CD14-positive monocyte (primary cell): ENCODE data around the gene SPATA12. TPM values are rescaled to one million over a fixed set of nuclear protein-coding genes. Genes with fewer than 3 reads are reported as not detected.

Experiments used
- DNase-seq, 3 donors: peaks; one replicate each; pipeline ENCODE4 v3.0.0-alpha.2; 2011 to 2022
- H2AFZ ChIP-seq: 2 replicates; pipeline ENCODE4 v1.6.0; 2012; ENCODE audit warnings: mild to moderate bottlenecking, low read depth, low read length, inconsistent platforms; ENCODE audit not compliant: insufficient read depth, poor library complexity, severe bottlenecking
- H3K27ac ChIP-seq, 2 donors: 1 replicate in 1 of 2; 2 replicates in 1 of 2; pipeline ENCODE4 v1.5.1; 2012 to 2013; ENCODE audit warnings: low read length in 2 of 2, control low read depth in 1 of 2, inconsistent platforms in 1 of 2, low read depth in 1 of 2, mild to moderate bottlenecking in 1 of 2
- H3K27me3 ChIP-seq, 2 donors: one replicate each; pipeline versions ENCODE4 v1.6.0 to v1.6.1; 2011 to 2013; ENCODE audit warnings: low read length in 2 of 2; ENCODE audit not compliant: control insufficient read depth in 2 of 2, insufficient read depth in 2 of 2
- H3K36me3 ChIP-seq, 2 donors: replicated peaks in 1 of 2; 1 replicate in 1 of 2; 2 replicates in 1 of 2; pipeline versions ENCODE4 v1.5.1 to v1.6.1; 2012 to 2013; ENCODE audit warnings: low read length in 2 of 2, control low read depth in 1 of 2, inconsistent platforms in 1 of 2, mild to moderate bottlenecking in 1 of 2; ENCODE audit not compliant: insufficient read depth in 2 of 2, control insufficient read depth in 1 of 2
- H3K4me1 ChIP-seq, 2 donors: 1 replicate in 1 of 2; 2 replicates in 1 of 2; pipeline versions ENCODE4 v1.5.1 to v1.6.1; 2012 to 2013; ENCODE audit warnings: low read length in 2 of 2, control low read depth in 1 of 2, inconsistent platforms in 1 of 2, mild to moderate bottlenecking in 1 of 2, moderate library complexity in 1 of 2; ENCODE audit not compliant: insufficient read depth in 2 of 2, control insufficient read depth in 1 of 2
- H3K4me2 ChIP-seq: replicated peaks from 2 replicates; pipeline ENCODE3; 2012; ENCODE audit warnings: low read length, moderate library complexity, mild to moderate bottlenecking; ENCODE audit not compliant: poor library complexity, severe bottlenecking; ENCODE audit errors: extremely low read depth
- H3K4me3 ChIP-seq, 3 experiments: fragments of 200-600 bp in 1 of 3; sonication (generic) in 1 of 3; replicated peaks in 1 of 3; 1 replicate in 2 of 3; 2 replicates in 1 of 3; pipeline ENCODE4 v1.5.1; 2011 to 2013; ENCODE audit warnings: low read length in 3 of 3, mild to moderate bottlenecking in 3 of 3, control low read depth in 2 of 3, low read depth in 2 of 3, inconsistent platforms in 1 of 3, moderate library complexity in 1 of 3
- H3K79me2 ChIP-seq: 2 replicates; pipeline ENCODE4 v1.6.0; 2012; ENCODE audit warnings: mild to moderate bottlenecking, control low read depth, inconsistent platforms, low read length, moderate library complexity; ENCODE audit not compliant: insufficient read depth
- H3K9ac ChIP-seq: 2 replicates; pipeline ENCODE4 v1.6.0; 2017; ENCODE audit warnings: low read length, mild to moderate bottlenecking; ENCODE audit not compliant: insufficient read depth, poor library complexity, severe bottlenecking
- H3K9me3 ChIP-seq, 2 donors: replicated peaks in 1 of 2; 1 replicate in 1 of 2; 2 replicates in 1 of 2; pipeline versions ENCODE4 v1.5.1 to v1.6.1; 2012 to 2013; ENCODE audit warnings: low read length in 2 of 2, control low read depth in 1 of 2; ENCODE audit not compliant: control insufficient read depth in 1 of 2, insufficient read depth in 1 of 2
- H4K20me1 ChIP-seq: 2 replicates; pipeline ENCODE4 v1.6.0; 2012; ENCODE audit warnings: mild to moderate bottlenecking, low read length, control low read depth, moderate library complexity; ENCODE audit not compliant: insufficient read depth
- H3K27ac Mint-ChIP-seq, 7 donors: one replicate each; pipeline ENCODE4 v1.8.0; 2020; ENCODE audit warnings: mild to moderate bottlenecking in 7 of 7, mixed read lengths in 7 of 7, moderate library complexity in 6 of 7, inconsistent platforms in 2 of 7
- H3K27me3 Mint-ChIP-seq, 3 donors: one replicate each; pipeline ENCODE4 v1.8.0; 2021 to 2022; ENCODE audit warnings: low read depth in 3 of 3, mild to moderate bottlenecking in 3 of 3, mixed read lengths in 3 of 3, moderate library complexity in 3 of 3, inconsistent platforms in 1 of 3
- H3K36me3 Mint-ChIP-seq, 2 donors: one replicate each; pipeline ENCODE4 v1.8.0; 2020; ENCODE audit warnings: mixed read lengths in 2 of 2, inconsistent platforms in 1 of 2, mild to moderate bottlenecking in 1 of 2
- H3K4me1 Mint-ChIP-seq: one replicate; pipeline ENCODE4 v1.8.0; 2020; ENCODE audit warnings: mild to moderate bottlenecking, mixed read lengths
- H3K4me3 Mint-ChIP-seq, 2 donors: one replicate each; pipeline ENCODE4 v1.8.0; 2020; ENCODE audit warnings: mild to moderate bottlenecking in 2 of 2, mixed read lengths in 2 of 2, moderate library complexity in 1 of 2
- H3K9me3 Mint-ChIP-seq, 7 donors: one replicate each; pipeline ENCODE4 v1.8.0; 2020 to 2022; ENCODE audit warnings: mixed read lengths in 7 of 7, mild to moderate bottlenecking in 6 of 7, moderate library complexity in 6 of 7, inconsistent platforms in 2 of 7
- CTCF ChIP-seq: fragments of 200-600 bp; IDR thresholded peaks from one replicate; pipeline ENCODE4 v1.8.0; 2022; ENCODE audit warnings: antibody characterized with exemption, mild to moderate bottlenecking
- WGBS: methylation state at CpG from one replicate; pipeline ENCODE4 v1.1.5; 2013; ENCODE audit warnings: missing lambda C conversion rate; ENCODE audit not compliant: insufficient coverage; 5-methylcytosine and 5-hydroxymethylcytosine counted together
- intact Hi-C, 2 donors: fragments of 100-400 bp; cut with micrococcal nuclease; formaldehyde crosslinking; loops; one replicate each; pipeline versions ENCODE4 v1.15.0 to v1.15.1; 2023
- polyA plus RNA-seq, 3 donors: library from polyadenylated mRNA; depleted of rRNA in 1 of 3; unstranded in 2 of 3; stranded (reverse) in 1 of 3; fragments of 300-500 nt in 2 of 3; fragments of >200 nt in 1 of 3; fragmentation: Illumina TruSeq in 2 of 3; gene quantifications; 1 replicate in 2 of 3; 2 replicates in 1 of 3; pipeline ENCODE4 v1.2.3, GENCODE V29; 2012 to 2021

Gene SPATA12
- polyA plus RNA-seq, 3 donors: 0.07 to 0.16 (median 0.10) TPM

GRCh38 chr3:57062101-57062631 is 1.7 kb downstream of the SPATA12 start:
- no peaks in the 10 kb centered on the region for H3K27me3 ChIP-seq
- no peaks in the 10 kb centered on the region for H4K20me1 ChIP-seq
- no peak overlapping the region for H3K4me3 Mint-ChIP-seq
- H3K36me3 Mint-ChIP-seq: peaks cover 0 to 6% of the 10 kb centered on the region in 2 donors
- peaks cover 56% of the 10 kb centered on the region for H3K4me1 Mint-ChIP-seq
- H3K36me3 ChIP-seq: no peaks in the 10 kb centered on the region
- TF ChIP-seq CTCF: no peak
- peaks cover 50 to 58% of the 10 kb centered on the region in 2 donors for H3K4me1 ChIP-seq
- peak overlapping the region in 5 of 7 donors; percentile 2 to 57 (median 20) for H3K27ac Mint-ChIP-seq
- no peaks in the 10 kb centered on the region for H3K79me2 ChIP-seq
- peak overlapping the region; percentile 52 for H2AFZ ChIP-seq
- H3K9ac ChIP-seq: no peak overlapping the region
- peaks cover 0 to 2% (median 0%) of the 10 kb centered on the region in 3 donors for H3K27me3 Mint-ChIP-seq
- 11% methylated on average over 8 of the region's 9 CpGs for WGBS
- H3K27ac ChIP-seq: peak overlapping the region in 1 of 2 donors; percentile 83
- H3K9me3 Mint-ChIP-seq: peaks cover 0 to 2% (median 0%) of the 10 kb centered on the region in 7 donors
- intact Hi-C loops: no loop called here
- H3K4me3 ChIP-seq: no peak overlapping the region
- DNase-seq: no peak
- H3K9me3 ChIP-seq: no peaks in the 10 kb centered on the region
- H3K4me2 ChIP-seq: peak overlapping the region; percentile 27

GRCh38 chr3:57063032-57063431 is 2.6 kb downstream of the SPATA12 start:
- peak; percentile 30 to 42 (median 30) for DNase-seq
- peak overlapping the region; percentile 68 to 95 (median 84) for H3K27ac Mint-ChIP-seq

More at GRCh38 chr3:57063032-57063431, 2.6 kb downstream of the SPATA12 start:
- Histone ChIP-seq H3K27me3 (no peaks in the 10 kb centered on the region), H2AFZ (peak overlapping the region; percentile 26), H3K4me3 (peak overlapping the region in 1 of 3 experiments; percentile 16), H3K79me2 (no peaks in the 10 kb centered on the region), H3K36me3 (no peaks in the 10 kb centered on the region), H3K9ac (no peak overlapping the region), H3K4me1 (peaks cover 53 to 64% of the 10 kb centered on the region in 2 donors), H4K20me1 (no peaks in the 10 kb centered on the region), H3K9me3 (no peaks in the 10 kb centered on the region), H3K4me2 (peak overlapping the region; percentile 27), H3K27ac (peak overlapping the region; percentile 55 to 79)
- WGBS: 23% methylated on average over 5 of the region's 5 CpGs
- peak overlapping the region in 1 of 2 donors; percentile 68 for H3K4me3 Mint-ChIP-seq
- intact Hi-C loops: no loop called here
- peaks cover 0 to 2% (median 0%) of the 10 kb centered on the region in 3 donors for H3K27me3 Mint-ChIP-seq
- peaks cover 56% of the 10 kb centered on the region for H3K4me1 Mint-ChIP-seq
- no peak for TF ChIP-seq CTCF
- H3K36me3 Mint-ChIP-seq: peaks cover 0 to 6% of the 10 kb centered on the region in 2 donors
- H3K9me3 Mint-ChIP-seq: peaks cover 0 to 2% (median 0%) of the 10 kb centered on the region in 7 donors
